Subcutaneous adipose tissue (tissue), 4 donors: ENCODE results near the gene JAKMIP1. TPM values are rescaled to one million over a fixed set of nuclear protein-coding genes. Genes with fewer than 3 reads are reported as not detected.

ENCODE experiments used
- total RNA-seq, 4 donors: library from RNA; depleted of rRNA; stranded (reverse); fragments of >200 nt; gene quantifications; one replicate each; pipeline ENCODE4 v1.1.0, GENCODE V29; 2016
- TF ChIP-seq, protein P1 (sequence below): fragments of 450-650 bp; IDR thresholded peaks from one replicate; pipeline ENCODE4 v1.5.1; 2016; ENCODE audit warnings: low read depth, mild to moderate bottlenecking, control low read depth, antibody characterized with exemption, moderate library complexity

The JAKMIP1 gene
- total RNA-seq, 4 donors from 2014 or later = 0.33 to 0.88 (median 0.36) TPM

DNA sequence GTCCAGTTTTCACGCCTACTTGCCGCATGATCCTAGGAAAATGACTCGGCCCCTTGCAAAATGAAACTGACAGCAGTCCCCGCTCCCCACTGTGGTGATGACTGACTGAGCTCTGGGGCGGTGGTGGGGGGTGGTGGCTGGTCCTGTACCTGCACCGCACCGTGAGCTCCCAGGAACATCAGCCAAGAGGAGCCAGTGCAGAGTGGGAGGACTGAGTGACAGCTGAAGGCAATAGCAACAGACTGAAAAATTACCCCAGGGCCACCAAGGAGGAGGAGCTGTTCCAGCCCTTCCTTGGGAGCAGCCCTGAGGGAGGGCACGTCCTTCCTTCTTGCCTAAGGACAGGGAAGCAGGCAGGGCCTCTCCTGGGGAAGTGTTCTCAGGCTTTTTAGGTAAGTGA lies 179.7 kb downstream of the JAKMIP1 start:
- TF ChIP-seq, protein P1, sequence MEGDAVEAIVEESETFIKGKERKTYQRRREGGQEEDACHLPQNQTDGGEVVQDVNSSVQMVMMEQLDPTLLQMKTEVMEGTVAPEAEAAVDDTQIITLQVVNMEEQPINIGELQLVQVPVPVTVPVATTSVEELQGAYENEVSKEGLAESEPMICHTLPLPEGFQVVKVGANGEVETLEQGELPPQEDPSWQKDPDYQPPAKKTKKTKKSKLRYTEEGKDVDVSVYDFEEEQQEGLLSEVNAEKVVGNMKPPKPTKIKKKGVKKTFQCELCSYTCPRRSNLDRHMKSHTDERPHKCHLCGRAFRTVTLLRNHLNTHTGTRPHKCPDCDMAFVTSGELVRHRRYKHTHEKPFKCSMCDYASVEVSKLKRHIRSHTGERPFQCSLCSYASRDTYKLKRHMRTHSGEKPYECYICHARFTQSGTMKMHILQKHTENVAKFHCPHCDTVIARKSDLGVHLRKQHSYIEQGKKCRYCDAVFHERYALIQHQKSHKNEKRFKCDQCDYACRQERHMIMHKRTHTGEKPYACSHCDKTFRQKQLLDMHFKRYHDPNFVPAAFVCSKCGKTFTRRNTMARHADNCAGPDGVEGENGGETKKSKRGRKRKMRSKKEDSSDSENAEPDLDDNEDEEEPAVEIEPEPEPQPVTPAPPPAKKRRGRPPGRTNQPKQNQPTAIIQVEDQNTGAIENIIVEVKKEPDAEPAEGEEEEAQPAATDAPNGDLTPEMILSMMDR = no peak

DNA sequence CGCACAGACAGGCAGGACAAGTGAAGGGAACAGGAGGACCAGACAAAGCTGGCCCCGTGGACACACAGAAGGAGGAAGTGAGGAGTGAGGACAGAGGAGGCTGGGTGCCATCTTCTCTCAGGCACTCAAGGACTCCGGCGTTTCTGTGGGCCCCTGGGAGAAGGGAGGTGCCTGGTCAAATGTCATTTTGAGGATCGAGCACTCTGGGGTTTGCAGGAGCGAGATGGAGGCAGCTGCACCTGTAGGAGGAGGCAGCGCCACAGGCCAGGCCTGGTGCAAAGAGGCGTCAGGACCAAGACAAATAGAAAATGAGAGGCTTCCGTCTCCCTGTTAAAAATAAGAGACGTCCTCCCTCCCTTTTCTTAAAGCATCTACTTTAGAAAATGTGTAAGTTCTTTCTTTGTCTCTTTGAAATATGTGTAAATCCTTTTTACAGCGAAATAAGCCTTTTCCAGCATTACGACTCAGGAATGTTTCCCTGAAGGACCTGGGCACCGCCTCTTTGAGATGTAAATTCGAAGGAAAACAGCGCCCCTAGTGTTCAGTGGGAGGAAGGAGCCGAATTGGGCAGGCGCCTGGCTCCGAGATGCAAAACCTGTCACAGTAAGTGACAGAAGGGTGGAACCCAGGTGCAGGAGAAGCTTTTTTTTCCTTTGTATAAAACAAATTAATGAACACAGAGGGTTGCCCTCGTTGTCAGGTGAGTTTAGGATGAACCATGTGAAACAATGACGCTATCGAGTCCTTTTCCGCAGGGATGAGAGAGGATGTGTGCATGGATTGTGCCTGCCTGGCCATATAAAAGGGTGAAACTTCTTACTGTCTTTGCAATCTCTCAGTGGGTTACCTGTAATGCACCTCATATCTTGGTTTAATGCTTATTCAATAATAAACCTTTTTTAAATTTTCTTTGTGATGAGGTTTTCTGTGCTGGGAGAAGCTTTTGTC lies 180.8 kb downstream of the JAKMIP1 start:
- TF ChIP-seq, protein P1 = no peak

DNA sequence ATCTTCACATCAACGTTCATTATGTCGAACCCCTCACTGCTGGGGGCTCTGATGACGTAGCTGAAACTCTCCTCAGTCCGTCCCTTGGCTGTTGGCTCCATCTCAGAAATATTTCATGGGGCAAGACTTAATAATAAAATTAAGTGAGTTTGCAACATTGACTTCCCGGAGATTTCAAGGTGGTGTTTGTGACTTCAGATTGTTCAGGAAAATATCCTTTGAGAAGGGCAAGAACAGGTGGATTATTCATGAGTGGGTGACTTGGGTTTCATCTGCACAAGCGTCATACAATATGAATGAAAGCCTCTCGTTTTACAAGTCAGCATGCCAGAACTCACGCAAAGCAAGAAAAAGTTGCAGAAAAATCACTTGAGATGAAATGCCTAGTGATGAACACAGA lies 182.0 kb downstream of the JAKMIP1 start, which contains the start of gene C4orf50:
TSS of gene C4orf50 (minus strand) at position 101 of the 400 bp plus-strand sequence.
- TF ChIP-seq, protein P1 = no peak

DNA sequence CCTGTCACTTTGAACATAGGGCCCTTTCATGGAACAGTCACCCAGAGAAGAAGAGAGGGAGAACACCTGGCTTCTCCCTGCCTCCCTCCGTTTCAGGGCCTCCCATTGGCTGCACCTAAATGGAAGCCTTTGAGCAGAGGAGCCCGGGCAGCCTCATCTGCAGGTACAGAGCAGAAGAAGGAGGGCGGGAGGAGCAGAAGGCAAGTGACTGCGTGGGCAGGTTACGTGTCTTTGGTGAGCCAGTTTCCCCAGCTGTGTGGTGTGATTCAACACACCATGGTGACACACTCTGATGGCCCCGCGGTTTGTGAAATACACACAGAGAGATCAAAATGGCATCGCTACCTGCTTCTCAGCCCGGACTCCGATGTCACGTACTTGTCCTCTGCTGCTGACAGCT lies 182.5 kb downstream of the JAKMIP1 start:
- TF ChIP-seq, protein P1 = no peak

DNA sequence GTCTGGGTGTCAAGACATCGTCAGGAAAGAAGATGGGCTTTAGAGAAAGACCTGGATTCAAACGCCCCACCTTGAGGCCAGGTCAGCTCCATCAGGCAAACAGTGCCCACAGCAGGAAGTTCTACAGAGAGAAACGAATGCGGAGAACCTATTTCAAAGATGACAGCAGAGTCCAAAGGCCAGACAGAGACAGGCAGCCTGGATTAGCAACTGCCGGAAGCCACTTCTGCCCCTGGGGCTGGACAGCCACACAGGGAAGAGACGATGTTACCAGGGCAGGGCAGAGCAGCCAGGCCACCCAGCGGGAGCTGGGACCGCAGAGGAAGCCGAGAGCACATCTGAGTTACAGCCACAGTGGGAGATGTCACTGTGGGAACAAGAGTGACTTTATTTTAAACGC lies 183.3 kb downstream of the JAKMIP1 start:
- TF ChIP-seq, protein P1 = no peak

DNA sequence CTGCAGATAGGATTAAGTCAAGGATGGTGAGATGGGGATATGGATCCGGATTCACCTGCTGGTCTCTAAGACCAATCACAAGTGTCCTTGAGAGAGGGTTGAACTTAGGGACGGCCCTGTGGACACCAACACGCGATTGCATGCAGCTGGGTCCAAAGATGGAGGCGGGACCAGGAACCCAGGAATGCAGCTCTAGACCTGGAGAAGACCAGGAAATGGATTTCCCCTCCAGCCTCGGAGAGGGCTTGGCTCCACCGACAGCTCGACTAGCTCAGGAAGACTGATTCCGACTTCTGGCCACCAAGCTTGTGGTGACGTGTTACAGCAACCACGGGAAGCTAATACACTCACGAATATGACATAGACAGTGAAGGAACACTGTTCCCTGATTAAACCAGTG lies 186.8 kb downstream of the JAKMIP1 start:
- TF ChIP-seq, protein P1 = no peak

DNA sequence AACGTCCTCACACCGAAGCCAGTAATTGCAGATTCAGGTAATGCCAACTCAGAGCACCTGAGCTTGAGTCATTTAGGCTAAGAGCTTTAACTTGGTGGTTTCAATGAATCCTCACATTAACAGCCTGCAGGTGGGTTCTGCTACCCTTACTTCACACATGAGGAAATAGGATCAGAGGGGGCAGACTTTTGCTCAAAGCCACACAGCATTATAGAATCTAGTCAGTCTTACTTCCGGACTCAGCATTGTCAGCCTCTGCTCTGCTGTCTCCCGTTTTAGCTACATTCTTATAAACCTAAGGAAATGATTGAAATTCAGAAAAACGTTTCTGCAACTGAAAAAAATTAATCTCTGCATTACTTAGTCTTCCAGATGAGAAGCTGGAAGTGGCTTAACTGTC lies 188.1 kb downstream of the JAKMIP1 start:
- TF ChIP-seq, protein P1 = no peak
